Activated CD8-positive, alpha-beta memory T cell treated with anti-CD3 and anti-CD28 coated beads, Interleukin-2, amount 50 U/mL, for 48 hours (primary cell): Measurements from ENCODE around the gene TBCCD1.
"Not testable (repeated sequence)": the region's sequence is repeated elsewhere in the genome, so short reads cannot be mapped to it uniquely, and the experiment has no call there.

Experiments
- DNase-seq: peaks from one replicate; pipeline ENCODE4 v3.0.0-alpha.2; 2020

The TBCCD1 gene

GRCh38 chr3:186515125-186515524 lies 52.0 kb downstream of the TBCCD1 start:
- DNase-seq: no peak

- no peak for DNase-seq
Observed at GRCh38 chr3:186514296-186515002, 52.7 kb downstream of the TBCCD1 start.

DNA sequence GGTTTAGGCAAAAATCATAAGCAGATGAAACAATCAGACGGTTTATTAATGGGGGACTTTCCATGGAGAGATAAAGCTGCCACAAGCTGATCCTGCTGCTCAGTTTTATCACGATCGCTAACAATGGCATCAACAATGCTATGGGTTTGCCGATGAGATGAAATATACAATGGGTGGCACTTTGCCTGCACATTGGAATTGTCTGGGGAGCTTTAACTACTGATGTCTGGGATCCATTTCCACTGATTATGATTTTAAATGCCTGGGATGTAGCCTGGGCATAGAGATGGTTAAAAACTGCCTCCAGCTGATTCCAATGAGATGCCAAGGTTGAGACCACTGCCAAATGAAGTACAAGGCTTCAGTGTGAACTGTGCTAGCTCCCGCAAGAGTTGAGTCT lies 53.8 kb downstream of the TBCCD1 start:
- DNase-seq: no peak

DNA sequence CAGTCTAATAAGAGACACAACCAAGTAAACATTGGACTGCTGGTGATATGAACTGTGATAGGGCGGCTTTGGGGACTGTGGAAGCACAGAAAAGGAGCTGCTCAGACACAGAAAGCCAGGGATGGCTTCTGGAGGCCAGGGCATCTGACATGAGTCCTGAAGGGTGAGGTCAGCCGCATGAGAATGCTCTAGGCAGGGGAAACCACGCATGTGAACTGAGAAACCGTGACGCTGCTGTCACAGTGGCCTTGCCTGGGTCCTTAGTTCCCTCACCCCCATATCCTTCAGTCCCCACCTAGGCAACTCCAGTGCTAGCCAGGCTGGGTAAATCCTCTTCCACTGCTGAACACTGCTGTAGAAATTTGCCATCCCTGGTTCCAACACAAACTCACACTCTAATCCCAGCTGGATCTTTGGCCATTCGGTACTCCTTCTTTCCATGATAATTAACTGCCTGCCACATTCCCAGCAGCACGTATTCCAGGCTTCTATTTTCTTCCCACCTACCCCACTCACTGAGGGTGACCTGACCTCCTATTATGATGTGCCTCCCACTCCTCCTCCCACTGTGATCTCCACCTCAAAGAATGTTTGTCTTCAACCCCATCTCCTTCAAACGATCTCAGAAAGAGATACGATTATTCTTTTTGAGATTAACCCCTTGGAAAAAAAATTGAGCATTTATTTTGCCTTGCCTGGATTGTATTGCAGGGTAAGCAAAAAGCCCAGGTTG lies 54.4 kb downstream of the TBCCD1 start:
- no peak for DNase-seq

GRCh38 chr3:186511702-186512101 lies 55.4 kb downstream of the TBCCD1 start:
- DNase-seq: no peak

- DNase-seq: no peak
Observed at GRCh38 chr3:186511245-186511644, 55.9 kb downstream of the TBCCD1 start.

- no peak for DNase-seq
Observed at GRCh38 chr3:186510374-186511079, 56.6 kb downstream of the TBCCD1 start.

- no peak for DNase-seq
Observed at GRCh38 chr3:186509423-186509822, 57.7 kb downstream of the TBCCD1 start.

GRCh38 chr3:186506857-186507256 lies 60.3 kb downstream of the TBCCD1 start:
- peak; percentile 69 for DNase-seq

DNA sequence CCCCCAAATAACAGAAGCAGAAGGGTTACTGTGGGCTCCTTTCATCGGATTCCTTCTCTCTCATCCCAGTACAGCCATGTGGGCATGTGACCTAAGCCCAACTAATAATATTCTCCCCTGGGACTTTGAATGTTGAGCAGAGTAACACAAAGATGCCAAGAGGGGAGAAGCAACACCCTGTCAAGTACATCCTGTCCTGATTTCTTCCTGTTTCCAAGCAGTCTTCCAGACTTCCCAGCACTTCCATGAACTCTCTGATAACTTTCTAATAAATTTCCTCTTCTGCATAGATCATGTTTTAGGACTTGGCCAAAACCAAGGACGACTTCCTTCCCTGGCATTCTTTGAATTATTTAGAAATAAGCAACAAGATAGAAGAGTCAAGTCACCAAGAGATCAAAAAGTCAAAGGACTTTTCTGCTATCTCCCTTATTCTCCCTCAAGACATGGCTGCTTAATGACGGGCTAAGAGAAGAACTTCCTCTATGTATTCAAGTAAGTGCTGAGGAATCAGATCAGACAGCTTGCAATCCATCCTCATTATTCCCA lies 60.9 kb downstream of the TBCCD1 start:
- DNase-seq: no peak

DNA sequence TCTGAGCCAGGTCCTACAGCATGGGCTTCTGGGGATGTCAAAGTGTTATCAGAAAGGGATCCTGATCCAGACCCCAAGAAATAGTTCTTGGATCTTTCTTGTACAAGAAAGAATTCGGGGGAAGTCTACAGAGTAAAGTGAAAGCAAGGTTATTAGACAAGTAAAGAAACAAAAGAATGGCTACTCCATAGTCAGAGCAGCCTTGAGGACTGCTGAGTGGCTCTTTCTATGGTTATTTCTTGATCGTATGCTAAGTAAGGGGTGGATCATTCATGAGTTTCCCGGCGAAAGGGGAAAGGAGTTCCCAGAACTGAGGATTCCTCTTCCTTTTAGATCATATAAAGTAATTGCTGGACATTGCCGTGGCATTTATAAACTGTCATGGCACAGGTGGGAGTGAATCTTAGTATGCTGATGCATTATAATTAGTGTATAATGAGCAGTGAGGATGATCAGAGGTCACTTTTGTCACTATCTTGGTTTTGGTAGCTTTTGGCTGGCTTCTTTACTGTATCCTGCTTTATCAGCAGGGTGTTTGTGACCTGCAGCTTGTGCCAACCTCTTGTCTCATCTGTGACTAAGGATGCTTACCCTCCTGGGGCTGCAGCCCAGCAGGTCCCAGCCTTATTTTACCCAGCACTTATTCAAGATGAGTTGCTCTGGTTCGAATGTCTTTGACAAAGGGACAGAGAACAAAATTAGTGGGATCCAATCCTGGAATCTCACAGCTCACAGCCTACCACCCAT lies 64.0 kb downstream of the TBCCD1 start:
- no peak for DNase-seq

GRCh38 chr3:186502138-186502948 lies 64.8 kb downstream of the TBCCD1 start:
- no peak for DNase-seq

- not testable (repeated sequence) for DNase-seq
Observed at GRCh38 chr3:186499949-186500348, 67.2 kb downstream of the TBCCD1 start.

DNA sequence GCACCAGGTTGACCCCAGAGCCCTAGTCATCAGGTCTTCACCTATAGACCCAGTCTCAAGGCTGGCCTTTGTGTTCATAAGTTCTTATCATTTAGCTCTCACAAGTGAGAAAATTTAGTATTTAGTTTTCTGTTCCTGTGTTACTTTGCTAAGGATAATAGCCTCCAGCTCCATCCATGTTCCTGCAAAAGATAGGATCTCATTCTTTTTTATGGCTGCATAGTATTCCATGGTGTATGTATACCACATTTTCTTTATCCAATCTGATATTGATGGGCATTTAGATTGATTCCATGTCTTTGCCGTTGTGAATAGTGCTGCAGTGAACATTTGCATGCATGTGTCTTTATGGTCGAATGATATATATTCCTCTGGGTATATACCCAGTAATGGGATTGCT lies 69.1 kb downstream of the TBCCD1 start:
- not testable (repeated sequence) for DNase-seq

DNA sequence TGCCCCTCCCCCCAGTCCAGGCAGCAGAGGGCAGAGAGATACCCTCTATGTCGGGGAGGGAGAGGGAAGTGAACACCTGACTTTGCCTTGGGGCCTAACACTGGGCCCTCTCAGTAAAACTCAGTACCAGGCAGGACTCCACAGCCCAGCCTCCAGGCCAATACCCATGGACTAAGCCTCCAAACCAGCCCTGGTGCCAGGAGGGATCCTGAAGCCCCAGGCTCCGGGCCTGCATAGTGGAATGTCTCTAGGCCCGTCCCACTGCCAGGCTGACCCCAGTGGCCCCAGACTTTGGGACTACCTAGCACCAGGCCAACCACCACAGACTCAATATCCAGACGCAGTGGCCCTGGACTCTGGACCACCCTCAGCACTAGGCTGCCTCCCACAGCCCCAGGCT lies 69.5 kb downstream of the TBCCD1 start:
- DNase-seq: no peak

GRCh38 chr3:186496635-186497034 lies 70.5 kb downstream of the TBCCD1 start:
- DNase-seq: no peak
